ENCODE results near the gene TSKU.

The TSKU gene

GRCh38 chr11:76783294-76783895, at the start of gene TSKU:
Gene TSKU, plus strand, starts transcription at chr11:76783356. Its CDS starts 12,261 bp downstream, at chr11:76795617.
- no peak for DNase-seq (ENCODE audit: low spot score)

- peak; percentile 76 for DNase-seq (ENCODE audit: low spot score)
These were observed 49.2 kb upstream of the TSKU start for GRCh38 chr11:76733906-76734305.

GRCh38 chr11:76734456-76735420, 48.4 kb upstream of the TSKU start:
- DNase-seq (ENCODE audit: low spot score), result no peak

- DNase-seq (ENCODE audit: low spot score), result no peak
These were observed 47.3 kb upstream of the TSKU start for GRCh38 chr11:76735841-76736240.

- DNase-seq (ENCODE audit: low spot score), result no peak
These were observed 46.9 kb upstream of the TSKU start for GRCh38 chr11:76736266-76736665.

- DNase-seq (ENCODE audit: low spot score), result no peak
These were observed 46.2 kb upstream of the TSKU start for GRCh38 chr11:76736773-76737495.

GRCh38 chr11:76738618-76739240, 44.4 kb upstream of the TSKU start:
- DNase-seq (ENCODE audit: low spot score), result no peak

GRCh38 chr11:76739798-76740197, 43.4 kb upstream of the TSKU start:
- no peak for DNase-seq (ENCODE audit: low spot score)

- DNase-seq (ENCODE audit: low spot score), result no peak
These were observed 42.4 kb upstream of the TSKU start for GRCh38 chr11:76740772-76741171.

- DNase-seq (ENCODE audit: low spot score), result no peak
These were observed 40.3 kb upstream of the TSKU start for GRCh38 chr11:76742902-76743301.

GRCh38 chr11:76744186-76745043, 38.7 kb upstream of the TSKU start:
- DNase-seq (ENCODE audit: low spot score), result peak; percentile 40

- no peak for DNase-seq (ENCODE audit: low spot score)
These were observed 38.1 kb upstream of the TSKU start for GRCh38 chr11:76745044-76745376.

GRCh38 chr11:76745561-76746207, 37.5 kb upstream of the TSKU start:
- no peak for DNase-seq (ENCODE audit: low spot score)

GRCh38 chr11:76747153-76747914, 35.8 kb upstream of the TSKU start:
- DNase-seq (ENCODE audit: low spot score), result no peak

- DNase-seq (ENCODE audit: low spot score), result no peak
These were observed 35.0 kb upstream of the TSKU start for GRCh38 chr11:76747915-76748860.

GRCh38 chr11:76748948-76749347, 34.2 kb upstream of the TSKU start:
- peak; percentile 43 for DNase-seq (ENCODE audit: low spot score)

- no peak for DNase-seq (ENCODE audit: low spot score)
These were observed 33.1 kb upstream of the TSKU start for GRCh38 chr11:76750067-76750466.

GRCh38 chr11:76750746-76751145, 32.4 kb upstream of the TSKU start:
- DNase-seq (ENCODE audit: low spot score), result no peak

All from Ammon's horn (tissue), 1 donor.